ENCODE data around the gene GTF3C6. TPM values are rescaled to one million over a fixed set of nuclear protein-coding genes. Genes with fewer than 3 reads are reported as not detected.

GTF3C6 gene
- total and polyA plus RNA-seq, 2 of the 13 experiments (the other 11 are each of a cell fraction or from before 2014, with no cell fraction given), result 21.6 to 160 TPM

GRCh38 chr6:110951986-110952794 is 6.3 kb upstream of the GTF3C6 start (continued):
- TF ChIP-seq, protein P1, sequence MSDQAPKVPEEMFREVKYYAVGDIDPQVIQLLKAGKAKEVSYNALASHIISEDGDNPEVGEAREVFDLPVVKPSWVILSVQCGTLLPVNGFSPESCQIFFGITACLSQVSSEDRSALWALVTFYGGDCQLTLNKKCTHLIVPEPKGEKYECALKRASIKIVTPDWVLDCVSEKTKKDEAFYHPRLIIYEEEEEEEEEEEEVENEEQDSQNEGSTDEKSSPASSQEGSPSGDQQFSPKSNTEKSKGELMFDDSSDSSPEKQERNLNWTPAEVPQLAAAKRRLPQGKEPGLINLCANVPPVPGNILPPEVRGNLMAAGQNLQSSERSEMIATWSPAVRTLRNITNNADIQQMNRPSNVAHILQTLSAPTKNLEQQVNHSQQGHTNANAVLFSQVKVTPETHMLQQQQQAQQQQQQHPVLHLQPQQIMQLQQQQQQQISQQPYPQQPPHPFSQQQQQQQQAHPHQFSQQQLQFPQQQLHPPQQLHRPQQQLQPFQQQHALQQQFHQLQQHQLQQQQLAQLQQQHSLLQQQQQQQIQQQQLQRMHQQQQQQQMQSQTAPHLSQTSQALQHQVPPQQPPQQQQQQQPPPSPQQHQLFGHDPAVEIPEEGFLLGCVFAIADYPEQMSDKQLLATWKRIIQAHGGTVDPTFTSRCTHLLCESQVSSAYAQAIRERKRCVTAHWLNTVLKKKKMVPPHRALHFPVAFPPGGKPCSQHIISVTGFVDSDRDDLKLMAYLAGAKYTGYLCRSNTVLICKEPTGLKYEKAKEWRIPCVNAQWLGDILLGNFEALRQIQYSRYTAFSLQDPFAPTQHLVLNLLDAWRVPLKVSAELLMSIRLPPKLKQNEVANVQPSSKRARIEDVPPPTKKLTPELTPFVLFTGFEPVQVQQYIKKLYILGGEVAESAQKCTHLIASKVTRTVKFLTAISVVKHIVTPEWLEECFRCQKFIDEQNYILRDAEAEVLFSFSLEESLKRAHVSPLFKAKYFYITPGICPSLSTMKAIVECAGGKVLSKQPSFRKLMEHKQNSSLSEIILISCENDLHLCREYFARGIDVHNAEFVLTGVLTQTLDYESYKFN (CRISPR knock-in tag; conservative IDR thresholded peaks at IDR 0.05), result peak; percentile 88
- TF ChIP-seq ZFP36 (IDR thresholded peaks at IDR 0.05; ENCODE audit: borderline replicate concordance, low read depth, low read length, partially characterized antibody) (no peak), ZNF614 (CRISPR knock-in tag; IDR thresholded peaks at IDR 0.05; ENCODE audit: borderline replicate concordance) (peak; percentile 97), TGIF2 (CRISPR knock-in tag; IDR thresholded peaks at IDR 0.05) (0 out of 2 replicates have a peak, but pooled peaks have one; percentile 32), IRF2 (CRISPR knock-in tag; IDR thresholded peaks at IDR 0.05) (peak; percentile 67), EEA1 (CRISPR knock-in tag; IDR thresholded peaks at IDR 0.05; ENCODE audit: borderline replicate concordance) (no peak), BRF2 (CRISPR knock-in tag; IDR thresholded peaks at IDR 0.05) (no peak), ZNF329 (CRISPR knock-in tag; IDR thresholded peaks at IDR 0.05; ENCODE audit: low read depth) (no peak), HDAC2 (CRISPR knock-in tag; IDR thresholded peaks at IDR 0.05) (peak; percentile 89), UBTF (CRISPR knock-in tag; IDR thresholded peaks at IDR 0.05) (no peak), ZC3H13 (CRISPR knock-in tag; IDR thresholded peaks at IDR 0.05) (no peak), KDM2A (CRISPR knock-in tag; IDR thresholded peaks at IDR 0.05; ENCODE audit: borderline replicate concordance, low read depth) (no peak), MBNL3 (CRISPR knock-in tag; conservative IDR thresholded peaks at IDR 0.05) (no peak), CEBPZ (IDR thresholded peaks at IDR 0.05; ENCODE audit: low read length) (no peak), ZNF124 (CRISPR knock-in tag; IDR thresholded peaks at IDR 0.05) (0 out of 2 replicates have a peak, but pooled peaks have one; percentile 52), SUZ12 (IDR thresholded peaks at IDR 0.05; ENCODE audit: low read depth, low read length) (no peak), MIXL1 (CRISPR knock-in tag; IDR thresholded peaks at IDR 0.05) (peak; percentile 99), FOXK2 (IDR thresholded peaks at IDR 0.05) (0 out of 2 replicates have a peak, but pooled peaks have one; percentile 22)
